ENCODE data around the gene GGT6. TPM values are rescaled to one million over a fixed set of nuclear protein-coding genes. Genes with fewer than 3 reads are reported as not detected.

The GGT6 gene
- total and polyA plus RNA-seq, 2 of the 13 experiments (the other 11 are each of a cell fraction or from before 2014, with no cell fraction given) = 0.16 to 0.80 TPM

- Histone ChIP-seq H3K4me1 (ENCODE audit: insufficient read depth, low read length) (no peaks in the 10 kb centered on the region), H3K27me3 (ENCODE audit: control insufficient read depth in 1 of 2, insufficient read depth in 2 of 2, low read length in 2 of 2) (peaks cover 8 to 74% of the 10 kb centered on the region in 2 experiments), H4K20me1 (ENCODE audit: insufficient read depth, low read length) (no peaks in the 10 kb centered on the region), H3K4me3 (replicated peaks in 1 of 3; ENCODE audit: insufficient read depth in 1 of 3, low read depth in 2 of 3, low read length in 3 of 3) (no peak overlapping the region), H3K9me3 (ENCODE audit: low read length) (no peaks in the 10 kb centered on the region), H3K27ac (ENCODE audit: extremely low read length, insufficient read depth, low read length) (no peak overlapping the region), H3K79me2 (ENCODE audit: insufficient read depth, low read length) (no peaks in the 10 kb centered on the region), H3K36me3 (replicated peaks in 1 of 2; ENCODE audit: control insufficient read depth in 1 of 2, insufficient read depth in 2 of 2, low read length in 2 of 2) (no peaks in the 10 kb centered on the region), H2AFZ (ENCODE audit: low read length) (no peak overlapping the region), H3K9ac (ENCODE audit: insufficient read depth, low read depth, low read length) (no peak overlapping the region), H3K4me2 (ENCODE audit: low read depth, low read length) (no peak overlapping the region)
- WGBS (ENCODE audit: low lambda C conversion rate) = 18% methylated on average over 2 of the region's 8 CpGs
- BruUV-seq (replicated peaks) = no TSS peak
- FAIRE-seq = no peak
- ChIA-PET CTCF (ENCODE audit: low intra/inter-chr PET ratio, low total read pairs) (no interaction called here), POLR2A (no interaction called here)
- TF ChIP-seq HNRNPLL (IDR thresholded peaks at IDR 0.05; ENCODE audit: low read depth, low read length, poor library complexity, severe bottlenecking) (no peak), ZNF747 (CRISPR knock-in tag; IDR thresholded peaks at IDR 0.05; ENCODE audit: borderline replicate concordance) (no peak), STAT6 (CRISPR knock-in tag; IDR thresholded peaks at IDR 0.05; ENCODE audit: borderline replicate concordance) (no peak), ARHGAP35 (CRISPR knock-in tag; IDR thresholded peaks at IDR 0.05; ENCODE audit: borderline replicate concordance) (no peak), ZNF367 (CRISPR knock-in tag; IDR thresholded peaks at IDR 0.05; ENCODE audit: borderline replicate concordance) (no peak)
- ATAC-seq = peak; percentile 55
- in situ Hi-C loops (cut with HindIII; ENCODE audit: extremely low pct_ligation_motif_present, low pct_unique_long_range_greater_than_20kb) (no loop called here), intact Hi-C loops (cut with micrococcal nuclease; ENCODE audit: unreplicated experiment) (no loop called here)
- no peak for DNase-seq (ENCODE audit: low spot score)
These were observed 51.0 kb downstream of the GGT6 start for GRCh38 chr17:4509401-4509800.

GRCh38 chr17:4508207-4508606 is 52.2 kb downstream of the GGT6 start:
- ATAC-seq (no peak), FAIRE-seq (no peak), DNase-seq (ENCODE audit: low spot score) (no peak)
- no peak overlapping the region for H3K9ac ChIP-seq (ENCODE audit: insufficient read depth, low read depth, low read length)
- no peaks in the 10 kb centered on the region for H3K9me3 ChIP-seq (ENCODE audit: low read length)
- H3K27ac ChIP-seq (ENCODE audit: extremely low read length, insufficient read depth, low read length) = no peak overlapping the region
- in situ Hi-C loops (cut with HindIII; ENCODE audit: extremely low pct_ligation_motif_present, low pct_unique_long_range_greater_than_20kb) = no loop called here
- ChIA-PET POLR2A (no interaction called here), CTCF (ENCODE audit: low intra/inter-chr PET ratio, low total read pairs) (no interaction called here)
- intact Hi-C loops (cut with micrococcal nuclease; ENCODE audit: unreplicated experiment) = no loop called here
- peaks cover 7 to 77% of the 10 kb centered on the region in 2 experiments for H3K27me3 ChIP-seq (ENCODE audit: control insufficient read depth in 1 of 2, insufficient read depth in 2 of 2, low read length in 2 of 2)
- H2AFZ ChIP-seq (ENCODE audit: low read length) = no peak overlapping the region
- H3K4me2 ChIP-seq (ENCODE audit: low read depth, low read length) = no peak overlapping the region
- H3K4me3 ChIP-seq (replicated peaks in 1 of 3; ENCODE audit: insufficient read depth in 1 of 3, low read depth in 2 of 3, low read length in 3 of 3) = no peak overlapping the region
- BruUV-seq (replicated peaks) = no TSS peak
- no peaks in the 10 kb centered on the region for H3K79me2 ChIP-seq (ENCODE audit: insufficient read depth, low read length)
- WGBS (ENCODE audit: low lambda C conversion rate) = 20% methylated on average over 1 of the region's 3 CpGs
- H3K36me3 ChIP-seq (replicated peaks in 1 of 2; ENCODE audit: control insufficient read depth in 1 of 2, insufficient read depth in 2 of 2, low read length in 2 of 2) = no peaks in the 10 kb centered on the region
- 0 out of 2 replicates have a peak, but pooled peaks cover 2% of the 10 kb centered on the region for H4K20me1 ChIP-seq (ENCODE audit: insufficient read depth, low read length)
- H3K4me1 ChIP-seq (ENCODE audit: insufficient read depth, low read length) = no peaks in the 10 kb centered on the region
- TF ChIP-seq CERS6 (CRISPR knock-in tag; IDR thresholded peaks at IDR 0.05) (no peak), ARNTL (CRISPR knock-in tag; IDR thresholded peaks at IDR 0.05) (no peak), SETDB1 (CRISPR knock-in tag; IDR thresholded peaks at IDR 0.05; ENCODE audit: borderline replicate concordance) (no peak), SOX13 (IDR thresholded peaks at IDR 0.05) (no peak), SOX13 (CRISPR knock-in tag; conservative IDR thresholded peaks at IDR 0.05 in 1 of 2, IDR thresholded peaks at IDR 0.05 in 1 of 2) (no peak), CREM (IDR thresholded peaks at IDR 0.05) (no peak), CREM (CRISPR knock-in tag; IDR thresholded peaks at IDR 0.05) (no peak), SMYD3 (CRISPR knock-in tag; IDR thresholded peaks at IDR 0.05) (no peak), DMTF1 (CRISPR knock-in tag; IDR thresholded peaks at IDR 0.05) (no peak)
